Measurements from ENCODE around the gene ARHGEF4.

ARHGEF4 gene

DNA sequence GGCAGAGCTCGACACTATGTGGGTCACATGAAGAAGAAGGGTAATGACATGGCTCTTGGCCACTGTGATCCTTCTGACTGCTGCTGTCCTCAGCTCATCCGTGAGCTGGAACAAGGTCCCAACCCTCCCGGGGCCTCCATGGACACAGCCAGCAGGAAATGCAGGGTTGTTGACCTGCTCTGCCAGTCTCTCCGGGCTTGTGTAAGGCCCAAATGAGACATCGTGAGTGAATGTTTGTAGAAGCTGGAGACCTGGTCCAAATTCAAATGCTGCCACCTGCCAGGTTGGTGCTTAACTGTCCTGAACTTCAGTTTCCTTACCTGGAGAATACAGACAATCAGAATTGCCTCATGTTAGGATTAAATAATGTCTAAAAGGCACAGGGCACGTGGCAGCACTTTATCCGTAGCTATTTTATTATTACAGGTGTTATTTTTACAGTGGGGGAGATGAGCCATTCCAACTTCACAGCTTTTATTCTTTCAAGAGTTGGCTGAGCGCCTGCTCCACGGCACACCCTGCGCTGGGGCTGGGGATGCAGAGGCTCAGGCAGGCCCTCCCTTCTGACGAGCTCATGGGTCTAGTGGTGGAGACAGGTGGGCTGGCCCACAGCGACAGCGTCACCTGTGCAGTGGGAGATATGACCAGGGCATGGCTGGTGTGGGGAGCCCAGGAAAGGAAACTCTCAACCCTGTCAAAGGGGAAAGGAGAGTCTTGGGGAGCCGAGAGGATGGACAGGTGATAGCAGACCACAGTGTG, 15.1 kb downstream of the ARHGEF4 start:
- DNase-seq: no peak

DNA sequence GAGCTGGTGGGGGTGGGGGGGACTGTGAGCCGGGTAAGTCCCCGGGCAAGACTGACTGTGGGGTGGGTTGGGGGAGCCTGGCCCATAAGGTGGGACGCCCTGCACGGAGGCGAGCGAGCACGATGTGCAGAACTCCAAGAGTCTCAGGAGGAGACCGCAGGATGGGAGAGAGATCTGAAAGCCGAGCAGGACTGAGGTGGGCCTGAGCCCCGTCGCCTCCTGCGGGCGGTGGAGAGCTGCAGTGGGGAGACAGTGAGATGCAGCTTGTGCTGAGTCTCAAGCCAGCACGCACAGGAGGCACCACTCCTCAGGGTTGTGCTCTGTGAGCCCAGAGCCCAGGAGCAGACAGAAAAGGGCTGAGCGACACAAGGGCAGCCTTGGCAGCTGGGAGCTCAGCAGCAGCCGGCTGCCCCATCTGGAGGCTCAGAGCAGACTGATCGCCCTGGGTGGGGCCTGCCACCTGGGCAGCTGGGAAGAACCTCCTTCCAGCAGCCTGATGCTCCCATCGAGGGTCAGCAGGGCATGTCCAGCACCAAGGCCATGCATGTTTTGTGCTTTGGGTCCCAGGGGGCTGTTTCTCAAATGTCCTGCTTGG, 15.9 kb downstream of the ARHGEF4 start:
- DNase-seq: peak; percentile 71

DNA sequence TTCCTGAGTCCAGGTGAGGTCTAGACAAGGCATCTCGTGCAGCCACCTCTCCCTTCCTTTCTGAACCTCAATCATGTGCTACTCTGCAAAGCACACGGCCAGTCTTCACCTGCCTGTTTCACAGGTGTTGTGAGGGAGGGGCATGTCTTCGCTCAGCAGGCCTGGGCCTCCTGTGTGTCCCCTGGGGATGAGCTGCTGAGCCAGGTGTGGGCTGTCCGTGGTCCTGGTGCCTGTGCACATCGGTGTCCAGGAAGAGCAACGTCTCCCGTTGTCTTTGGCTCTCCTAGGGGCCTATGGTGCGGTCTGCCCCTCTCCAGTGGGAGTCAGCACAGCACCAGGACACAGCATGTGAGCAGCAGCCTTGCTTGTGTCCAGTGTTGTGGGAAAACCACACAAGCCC, 16.7 kb downstream of the ARHGEF4 start:
- DNase-seq: peak; percentile 66

DNA sequence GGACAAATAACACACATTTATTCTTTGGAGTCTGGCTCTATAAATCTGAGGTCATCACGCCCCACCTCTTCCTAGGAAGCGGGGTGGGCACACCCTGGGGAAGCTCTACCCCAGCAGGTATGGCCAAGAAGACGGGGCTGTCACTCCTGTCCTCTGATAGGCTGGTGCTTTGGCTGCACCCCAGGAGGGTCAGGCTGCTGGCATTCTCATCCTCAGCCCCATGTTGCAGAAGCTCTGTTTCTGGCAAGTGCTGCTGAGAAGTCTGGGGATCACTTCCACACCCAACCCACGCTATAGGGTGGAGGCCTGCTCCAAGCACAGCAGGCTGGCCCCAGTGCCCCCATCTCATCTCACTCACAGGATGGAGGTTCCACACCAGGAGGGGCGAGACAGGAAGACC, 17.6 kb downstream of the ARHGEF4 start:
- DNase-seq: no peak

DNA sequence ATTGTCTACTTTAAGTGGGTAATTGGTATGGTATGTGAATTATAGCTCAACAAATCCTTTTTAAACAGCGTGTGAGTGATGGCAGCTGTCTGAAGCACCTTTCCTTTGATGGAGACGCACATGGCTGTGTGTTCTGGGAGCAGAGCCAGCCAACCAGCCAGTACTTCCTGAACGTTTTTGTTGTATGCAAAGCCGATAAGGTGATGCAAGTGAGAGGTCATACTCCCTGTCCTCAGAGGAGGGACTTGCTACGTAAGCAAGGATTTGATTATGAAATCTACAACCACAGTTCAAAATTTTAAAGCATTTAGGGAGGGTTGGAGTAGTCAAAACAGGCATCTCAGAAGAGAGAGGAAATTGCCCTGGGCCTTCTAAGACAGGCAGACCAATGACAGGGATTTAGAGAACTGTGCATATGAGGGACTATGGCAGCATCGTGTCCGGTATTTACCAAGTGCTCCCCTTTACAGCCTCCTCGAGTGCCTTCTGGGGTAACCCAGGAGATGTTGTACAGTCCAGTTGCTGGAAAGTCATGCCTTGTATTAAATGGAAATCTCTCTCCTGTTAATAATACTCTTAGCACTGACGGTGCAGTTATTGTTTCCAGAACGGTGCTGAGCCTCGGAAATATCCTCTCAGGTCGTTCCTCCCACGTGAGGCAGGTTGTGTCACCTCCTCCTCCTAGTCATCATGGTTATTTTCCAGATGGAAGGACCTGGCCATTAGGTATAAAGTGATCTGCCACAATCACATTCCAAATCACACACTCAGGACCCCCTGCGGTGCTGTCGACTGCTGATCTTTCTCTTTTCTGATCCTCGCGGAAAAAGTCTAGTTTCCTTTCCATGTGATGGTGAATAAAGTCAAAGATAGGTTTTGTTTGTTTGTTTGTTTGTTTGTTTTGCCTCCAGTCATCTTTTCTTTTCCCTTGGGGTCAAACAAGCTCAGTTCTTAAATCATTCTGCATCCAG, 28.4 kb downstream of the ARHGEF4 start:
- peak; percentile 78 for DNase-seq

DNA sequence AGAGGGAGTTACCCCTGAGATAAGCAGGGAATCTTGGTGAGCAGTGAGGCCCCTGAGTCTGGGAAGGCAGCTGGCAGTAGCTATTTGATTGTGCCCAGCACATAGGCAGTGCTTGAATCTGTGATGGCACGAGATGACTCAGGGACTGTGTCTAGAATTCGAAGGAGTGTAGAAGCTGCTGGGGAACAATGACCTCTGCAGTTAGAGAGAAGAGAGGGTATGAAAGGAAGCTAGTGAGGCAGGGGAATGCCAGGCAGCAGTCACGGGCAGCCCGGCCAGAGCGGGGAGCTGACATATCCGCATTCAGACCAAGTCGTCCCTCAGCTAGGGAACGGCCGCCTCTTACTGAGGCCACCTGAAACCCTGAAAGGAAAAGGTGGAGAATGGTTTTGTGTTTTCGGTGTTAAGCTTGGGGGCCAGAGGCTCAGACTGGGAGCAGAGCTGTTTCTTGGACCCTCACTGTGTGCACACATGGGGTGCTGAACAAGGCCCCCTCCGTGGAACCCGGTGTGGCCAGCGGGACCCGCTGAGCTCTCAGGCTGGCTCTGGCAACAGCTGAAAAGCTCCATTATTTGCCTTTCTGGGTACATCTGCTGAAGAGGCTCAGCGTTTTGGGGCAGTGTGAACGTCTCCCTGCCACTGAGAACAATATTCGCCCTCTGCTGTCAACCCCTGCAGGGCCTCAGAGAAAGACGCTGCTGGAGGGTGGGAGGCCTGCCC, 32.9 kb downstream of the ARHGEF4 start:
- DNase-seq: no peak

DNA sequence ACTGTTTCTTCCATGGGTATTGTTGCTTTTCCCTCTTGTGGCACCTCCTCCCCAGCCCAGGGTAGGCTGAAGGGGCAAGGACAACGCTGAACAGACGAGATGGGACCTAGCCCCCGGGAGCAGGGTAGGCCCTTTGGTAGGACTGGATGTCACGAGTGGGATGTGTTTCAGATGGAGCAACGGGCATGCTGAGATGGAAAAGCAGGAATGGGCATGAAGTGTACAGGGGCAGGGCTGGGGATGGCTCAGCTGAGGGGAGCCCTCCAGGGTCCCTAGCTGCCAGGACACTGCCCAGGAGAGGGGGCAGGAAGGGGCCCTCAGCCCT, 33.4 kb downstream of the ARHGEF4 start:
- no peak for DNase-seq

DNA sequence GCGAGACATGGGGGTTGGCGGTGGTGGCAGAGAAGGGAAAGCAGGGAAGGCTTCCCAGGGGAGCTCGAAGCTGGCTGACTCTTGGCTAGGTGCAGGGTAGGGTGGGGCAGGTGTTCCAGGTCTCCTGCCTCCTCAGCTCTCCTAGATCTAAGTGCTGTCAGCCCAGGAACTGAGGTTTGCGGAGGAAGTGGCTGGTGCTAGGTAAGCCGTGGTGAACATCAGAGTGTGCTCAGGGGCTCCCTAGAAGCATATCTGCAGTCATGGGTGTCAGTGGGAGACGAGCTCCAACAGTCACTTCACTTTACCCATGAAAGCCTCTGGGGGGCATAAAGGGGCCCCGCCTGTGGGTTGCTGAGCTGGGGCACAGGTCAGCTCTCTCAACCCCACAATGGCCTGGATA, 34.1 kb downstream of the ARHGEF4 start:
- no peak for DNase-seq

DNA sequence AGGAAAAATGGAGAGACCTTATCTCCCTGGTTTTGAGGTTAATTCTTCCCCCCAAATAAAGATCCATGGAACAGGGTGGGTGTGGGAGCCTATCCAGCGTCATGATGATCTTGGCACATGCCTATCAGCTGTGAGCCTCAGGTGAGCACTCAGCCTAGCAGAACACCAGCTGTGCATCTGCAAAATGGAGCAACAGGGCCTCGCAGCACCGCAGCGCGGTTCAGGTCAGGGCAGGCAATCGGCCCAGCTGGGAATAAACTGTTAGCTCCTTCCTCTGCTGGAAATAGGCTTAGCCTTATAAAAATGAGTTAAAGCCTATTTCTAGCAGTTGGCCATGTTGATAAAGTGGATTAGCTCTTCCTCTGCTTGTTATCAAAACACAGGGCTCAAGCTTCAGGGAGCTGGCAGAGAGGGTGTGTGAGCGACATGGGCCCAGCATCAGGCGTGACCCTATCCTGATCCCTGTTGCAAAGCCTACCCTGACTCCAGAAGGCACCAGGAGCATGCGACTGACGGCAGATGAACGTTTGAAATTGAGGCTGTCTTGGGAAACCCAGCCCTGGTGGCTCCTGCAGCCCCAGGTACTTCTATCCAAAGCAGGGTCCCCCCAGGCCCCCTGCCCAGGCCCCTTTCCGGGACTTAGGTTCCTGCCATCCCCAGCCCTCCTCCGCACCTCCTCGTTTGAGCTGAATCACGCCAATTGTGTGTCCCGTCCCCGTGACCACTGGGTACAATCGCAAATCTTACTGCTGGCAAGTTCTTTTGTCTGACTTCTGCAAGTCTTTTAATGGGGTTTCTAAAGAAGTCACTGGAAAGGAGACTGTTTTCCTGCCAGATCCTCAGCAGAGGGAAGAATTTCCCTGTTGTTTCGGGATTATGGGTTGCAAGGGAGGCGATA, 35.4 kb downstream of the ARHGEF4 start:
- no peak for DNase-seq

DNA sequence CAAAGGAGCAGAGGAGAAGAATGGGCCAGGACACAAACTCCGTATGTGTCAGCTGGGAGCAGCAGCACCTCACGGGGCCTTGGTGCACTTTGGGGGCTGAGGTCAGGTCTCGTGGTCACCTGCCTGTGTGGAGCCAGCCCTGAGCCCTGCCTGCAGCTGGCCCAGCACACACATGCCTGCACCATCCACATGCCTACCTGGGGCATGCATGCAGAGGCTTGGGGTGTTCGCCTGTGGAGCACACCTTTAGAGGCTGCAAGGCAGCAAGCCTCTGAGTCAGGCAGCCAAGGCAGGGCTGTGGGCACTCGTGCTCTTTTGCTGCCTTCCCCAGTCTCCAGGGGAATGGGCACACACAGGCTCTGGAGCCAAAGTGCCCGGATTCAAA, 36.0 kb downstream of the ARHGEF4 start:
- no peak for DNase-seq

DNA sequence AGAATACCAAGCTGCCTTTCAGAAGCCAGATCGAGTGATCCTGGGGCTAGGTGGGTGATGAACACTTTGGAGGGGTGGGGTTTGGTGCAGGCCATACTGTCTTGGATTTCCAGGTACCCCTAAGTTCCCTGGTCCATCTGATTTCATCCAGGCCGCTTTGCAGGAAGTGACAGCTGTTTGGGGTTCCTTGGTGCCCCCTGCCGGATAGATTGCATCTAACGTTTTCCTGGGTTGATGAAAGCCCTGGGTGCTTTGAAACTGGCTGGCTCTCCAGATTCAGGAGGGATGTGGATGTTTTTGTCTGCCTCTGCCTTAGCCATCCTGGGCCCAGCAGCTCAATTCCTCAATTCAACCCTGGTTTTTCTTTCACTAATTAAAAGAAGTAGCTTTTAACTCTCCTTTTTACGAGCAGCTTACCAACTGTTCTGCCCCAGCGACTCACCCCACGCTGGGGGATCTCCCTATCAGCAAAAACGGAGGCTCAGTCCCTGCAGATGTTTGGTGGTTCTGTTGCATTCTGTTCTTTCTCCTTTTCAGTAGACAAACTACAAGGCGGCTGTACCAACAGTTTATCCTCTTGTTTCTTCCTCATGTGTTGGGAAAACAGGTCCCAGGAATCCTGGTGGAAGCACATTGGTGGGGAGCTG, 37.1 kb downstream of the ARHGEF4 start:
- peak; percentile 66 for DNase-seq

DNA sequence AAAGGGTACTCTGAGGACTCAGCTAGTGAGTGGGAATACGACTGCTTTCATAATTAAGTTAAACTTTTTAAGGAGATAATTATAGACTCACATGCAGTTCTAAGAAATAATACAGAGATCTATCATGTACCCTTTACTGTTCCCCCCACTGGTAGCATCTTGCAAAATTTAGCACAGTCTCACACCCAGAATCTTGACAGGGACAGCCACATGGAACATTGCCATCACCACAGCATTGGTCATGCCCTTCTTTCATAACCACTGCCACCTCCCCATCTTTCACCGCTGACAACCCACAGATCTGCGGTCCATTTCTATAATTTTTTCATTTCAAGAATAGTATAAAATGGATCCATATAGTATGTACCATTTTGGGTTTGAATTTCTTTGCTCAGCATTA, 37.8 kb downstream of the ARHGEF4 start:
- no peak for DNase-seq

DNA sequence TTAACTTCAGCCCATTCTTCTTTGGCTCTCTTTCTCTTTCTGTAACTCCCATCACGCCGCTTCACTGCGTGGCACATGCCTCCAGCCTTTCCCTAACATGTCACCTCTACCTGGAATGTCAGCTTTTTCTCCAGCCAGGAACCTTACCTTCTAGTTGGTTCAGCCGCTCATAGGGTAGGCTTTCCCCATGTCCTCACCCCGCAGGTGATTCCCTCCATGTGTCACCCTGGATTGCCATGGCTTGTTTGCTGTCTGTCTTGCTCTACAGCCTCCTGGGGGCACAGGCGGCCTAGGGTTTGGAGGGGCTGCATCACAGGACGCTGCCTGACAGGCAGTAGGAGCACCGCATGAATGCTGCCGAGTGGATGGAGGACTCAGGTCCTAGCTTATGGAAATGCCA, 39.2 kb downstream of the ARHGEF4 start:
- DNase-seq: no peak

DNA sequence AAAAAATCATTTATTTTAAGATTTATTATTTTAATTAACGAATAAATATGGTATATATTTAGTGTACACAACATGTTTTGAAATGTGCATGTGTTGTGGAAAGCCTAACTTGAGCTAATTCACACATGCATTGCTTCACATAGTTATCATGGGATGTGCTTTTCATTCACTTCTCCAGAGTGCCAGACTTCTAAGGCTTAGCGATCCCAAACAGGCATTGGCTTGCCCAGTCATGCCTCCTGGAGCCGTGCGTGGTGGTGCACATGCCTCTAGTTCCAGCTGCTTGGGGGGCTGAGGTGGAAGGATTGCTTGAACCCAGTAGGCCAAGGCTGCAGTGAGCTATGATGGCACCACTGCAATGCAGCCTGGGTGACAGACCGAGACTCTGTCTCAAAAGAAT, 40.5 kb downstream of the ARHGEF4 start:
- no peak for DNase-seq

DNA sequence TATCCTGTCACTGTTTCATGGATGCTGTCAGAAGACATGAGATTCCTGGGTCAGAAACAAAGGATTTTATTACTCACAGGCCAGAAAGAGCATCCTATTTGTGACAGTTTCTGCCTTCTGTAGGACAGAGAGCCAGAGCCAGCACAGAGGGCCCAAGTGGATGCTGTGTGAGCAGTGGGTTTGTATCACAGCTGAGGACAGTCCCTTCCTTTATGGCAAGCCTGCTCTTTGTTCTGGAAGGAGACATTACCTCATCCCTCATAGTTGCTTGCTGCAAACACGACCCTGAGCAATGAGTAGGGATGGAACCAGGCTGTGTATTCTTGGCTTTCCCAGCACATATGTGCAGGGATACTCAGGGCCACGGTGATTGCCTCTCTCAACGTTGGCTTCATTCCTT, 41.6 kb downstream of the ARHGEF4 start:
- DNase-seq: no peak

DNA sequence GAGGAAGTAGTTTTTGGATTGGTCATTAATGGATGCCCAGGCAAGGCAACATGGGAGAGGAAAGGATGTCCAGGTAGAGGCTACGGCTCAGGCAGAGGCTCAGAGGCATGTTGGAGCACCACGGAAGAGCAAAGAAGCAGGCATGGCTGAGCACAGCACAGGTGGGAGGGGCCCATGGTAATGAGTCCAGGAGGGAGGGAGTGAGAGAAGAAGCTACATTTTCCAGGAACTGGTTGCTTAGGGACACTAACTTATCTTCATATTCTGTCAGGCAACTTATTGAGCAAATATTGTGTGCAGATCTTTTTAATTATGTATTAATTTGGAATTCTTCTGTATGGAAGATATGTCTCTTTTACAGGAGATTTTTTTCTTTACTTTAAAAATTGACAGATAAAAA, 42.2 kb downstream of the ARHGEF4 start:
- DNase-seq: no peak

DNA sequence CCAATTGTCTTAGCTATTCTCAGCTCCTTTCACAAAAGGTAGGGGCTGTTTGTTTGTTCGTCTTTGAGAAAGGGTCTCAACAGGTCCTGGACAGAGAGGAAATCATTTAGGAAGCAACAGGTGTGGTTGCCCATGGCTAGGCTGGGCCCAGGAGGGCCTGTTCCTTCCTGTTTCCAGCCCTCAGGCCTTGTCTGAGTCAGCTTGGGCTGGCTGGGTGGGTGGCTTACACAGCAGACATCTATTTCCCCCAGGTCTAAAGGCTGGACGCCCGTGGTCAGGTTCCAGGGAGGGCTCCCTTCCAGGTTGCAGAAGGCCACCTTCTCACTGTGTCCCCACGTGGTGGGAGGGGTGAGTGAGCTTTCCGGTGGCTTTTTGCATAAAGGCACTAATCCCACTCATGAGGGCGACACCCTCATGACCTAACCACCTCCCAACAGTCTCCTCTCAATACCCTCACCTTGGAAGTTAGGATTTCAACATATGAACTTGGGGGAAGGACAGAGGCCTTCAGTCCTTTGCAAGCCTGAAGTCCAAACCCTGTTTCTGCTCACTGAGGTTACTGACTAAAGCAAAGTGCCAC, 45.5 kb downstream of the ARHGEF4 start:
- DNase-seq: no peak

DNA sequence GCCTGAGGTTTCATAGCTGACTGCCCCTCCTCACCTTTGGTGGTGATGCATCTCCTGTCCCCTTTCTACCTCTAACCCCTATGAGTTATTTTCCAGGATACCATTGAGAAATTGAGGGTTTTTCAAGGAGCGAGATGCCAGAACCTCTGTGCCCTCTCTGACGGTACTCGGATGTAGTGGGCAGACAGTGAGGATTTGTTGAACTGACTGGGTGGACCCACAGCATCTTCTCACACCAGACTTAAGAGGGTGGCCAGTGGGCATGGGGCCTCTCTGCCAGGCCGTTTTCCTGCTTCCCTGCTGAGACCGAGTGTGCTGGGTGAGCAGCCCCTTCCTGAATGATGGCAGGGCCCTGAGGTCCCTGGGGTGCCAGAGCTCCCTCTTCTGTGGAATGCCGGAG, 46.3 kb downstream of the ARHGEF4 start:
- DNase-seq: no peak

DNA sequence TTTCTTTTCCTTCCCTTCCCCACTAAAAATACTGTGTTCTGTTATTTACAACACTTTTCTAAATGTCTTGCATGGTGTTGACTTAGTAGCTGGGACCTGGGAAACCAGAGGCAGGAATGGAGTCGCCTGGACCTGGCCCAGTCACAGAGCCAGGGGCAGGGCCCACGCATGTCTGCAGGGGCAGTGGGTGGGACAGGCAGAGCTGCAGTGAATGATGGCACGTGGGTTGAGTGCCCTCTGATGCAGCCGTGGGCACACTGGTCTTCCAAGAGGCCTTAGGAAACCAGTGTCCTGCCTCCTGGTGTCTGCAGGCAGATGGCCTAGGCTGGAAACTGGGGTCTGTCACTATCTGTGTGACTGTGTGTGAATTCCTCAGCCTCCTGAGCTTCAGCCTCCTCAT, 46.8 kb downstream of the ARHGEF4 start:
- no peak for DNase-seq

DNA sequence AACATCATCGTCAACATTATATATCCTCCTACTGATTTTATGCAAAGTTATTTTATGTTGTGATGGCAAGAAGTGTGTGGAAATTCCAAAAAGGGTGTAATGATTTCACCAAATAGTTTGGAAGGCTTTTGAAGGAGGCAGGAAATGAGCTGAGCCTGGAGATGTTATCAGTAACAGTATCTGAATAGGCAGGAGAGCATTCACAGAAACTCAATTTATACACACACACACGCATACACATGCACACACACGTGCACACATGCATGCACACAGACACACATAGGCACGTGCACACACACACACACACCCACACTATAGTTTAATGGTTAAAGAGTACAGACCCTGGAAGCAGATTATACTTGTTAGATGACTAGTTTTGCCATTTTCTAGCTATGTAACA, 47.3 kb downstream of the ARHGEF4 start:
- no peak for DNase-seq

DNA sequence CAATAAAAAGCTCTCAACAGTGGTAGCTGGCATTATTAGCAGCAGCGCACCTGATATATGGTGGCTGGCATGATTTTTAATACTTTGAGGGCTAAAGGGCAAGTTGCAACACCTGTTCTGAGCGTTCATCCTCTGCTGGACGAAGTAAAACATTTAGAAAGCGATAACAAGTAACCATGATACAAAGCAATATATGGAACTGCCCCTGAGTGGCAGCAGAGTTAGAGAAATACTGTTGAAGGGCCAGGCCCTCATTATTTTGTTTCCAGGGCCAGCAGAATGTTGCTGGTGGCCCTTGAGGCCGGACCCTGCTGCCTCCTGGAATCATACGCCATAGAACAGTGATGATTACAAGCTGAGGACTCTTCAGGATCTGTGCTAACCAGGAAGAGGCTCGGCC, 47.8 kb downstream of the ARHGEF4 start:
- DNase-seq: no peak
